GM19099 (cell line): ENCODE data around the gene SLC51B.

Experiments used
- POLR2A ChIP-seq: IDR thresholded peaks from 3 replicates; pipeline ENCODE4 v1.6.1; 2011; ENCODE audit warnings: low read depth; ENCODE audit not compliant: insufficient read length; ENCODE audit errors: extremely low read depth

SLC51B gene

DNA sequence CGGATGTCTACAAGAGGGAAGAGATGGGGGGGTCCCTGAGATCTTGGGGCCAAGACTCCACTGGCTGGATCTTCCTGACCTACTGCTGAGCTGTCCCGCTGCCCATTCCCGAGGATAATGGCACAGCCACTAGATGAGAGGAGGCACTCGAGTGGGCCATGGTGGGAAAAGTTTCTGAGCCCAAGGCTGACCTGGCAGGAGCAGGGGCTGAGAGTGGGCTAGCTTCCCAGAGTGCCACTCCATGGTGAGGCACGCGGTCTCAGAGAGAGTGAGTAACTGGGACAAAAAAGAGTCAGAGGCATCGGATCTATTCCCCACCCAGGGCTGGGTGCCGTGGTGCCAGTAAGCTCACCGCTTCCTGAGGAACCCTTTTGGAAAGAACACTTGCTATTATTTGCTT lies 10.9 kb downstream of the SLC51B start:
- TF ChIP-seq POLR2A: no peak

DNA sequence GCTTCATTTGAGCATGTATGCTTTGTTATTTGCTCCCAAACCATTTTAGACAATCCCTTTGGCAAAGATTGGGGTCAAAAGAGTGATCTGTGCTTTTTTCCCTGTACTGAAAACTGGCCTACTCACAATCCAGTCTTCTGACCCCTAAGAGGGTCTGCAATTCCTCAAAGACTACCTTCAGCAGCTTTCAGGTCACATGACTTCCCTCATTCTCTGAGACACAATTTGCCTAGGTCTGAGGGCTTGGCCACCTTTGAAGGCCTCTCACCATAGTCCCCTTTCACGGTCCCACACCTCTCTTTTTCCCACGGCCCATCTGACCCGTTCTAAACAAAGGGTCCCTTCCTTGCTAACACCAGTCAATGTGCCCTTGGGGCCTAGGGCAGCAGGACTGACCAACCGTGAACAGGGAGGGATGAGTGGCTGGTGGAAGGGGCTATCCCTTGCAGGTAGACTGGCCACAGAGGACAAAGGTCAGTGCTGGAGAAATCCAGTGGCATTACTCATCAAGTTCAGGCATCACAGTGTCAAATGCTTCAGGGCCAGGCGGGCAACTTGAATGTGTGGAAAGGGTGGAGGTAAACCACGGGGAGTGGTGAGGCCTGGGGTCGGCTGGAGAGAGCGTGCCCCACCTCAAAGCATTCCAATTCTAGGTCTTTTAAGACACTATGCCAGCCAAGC lies 11.8 kb downstream of the SLC51B start:
- no peak for TF ChIP-seq POLR2A

DNA sequence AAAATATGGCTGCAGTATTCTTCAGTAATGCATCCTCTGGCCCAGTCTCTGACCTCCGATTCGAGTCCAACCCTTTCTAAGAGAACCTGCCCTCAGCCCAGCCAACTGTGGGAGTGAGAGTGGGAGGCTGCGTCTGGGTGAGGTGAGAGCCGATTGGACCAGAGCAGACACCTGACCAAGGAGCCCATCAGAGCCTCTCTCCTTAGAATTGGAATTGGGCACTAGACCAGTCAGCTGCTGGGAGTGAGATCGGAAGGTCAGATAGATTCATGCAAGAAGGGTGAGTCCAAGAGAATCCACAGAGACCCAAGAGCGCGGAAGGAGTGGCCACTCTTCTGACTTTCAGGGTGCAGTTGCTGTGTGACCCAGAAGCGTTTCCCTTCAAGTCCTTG lies 12.4 kb downstream of the SLC51B start:
- no peak for TF ChIP-seq POLR2A

DNA sequence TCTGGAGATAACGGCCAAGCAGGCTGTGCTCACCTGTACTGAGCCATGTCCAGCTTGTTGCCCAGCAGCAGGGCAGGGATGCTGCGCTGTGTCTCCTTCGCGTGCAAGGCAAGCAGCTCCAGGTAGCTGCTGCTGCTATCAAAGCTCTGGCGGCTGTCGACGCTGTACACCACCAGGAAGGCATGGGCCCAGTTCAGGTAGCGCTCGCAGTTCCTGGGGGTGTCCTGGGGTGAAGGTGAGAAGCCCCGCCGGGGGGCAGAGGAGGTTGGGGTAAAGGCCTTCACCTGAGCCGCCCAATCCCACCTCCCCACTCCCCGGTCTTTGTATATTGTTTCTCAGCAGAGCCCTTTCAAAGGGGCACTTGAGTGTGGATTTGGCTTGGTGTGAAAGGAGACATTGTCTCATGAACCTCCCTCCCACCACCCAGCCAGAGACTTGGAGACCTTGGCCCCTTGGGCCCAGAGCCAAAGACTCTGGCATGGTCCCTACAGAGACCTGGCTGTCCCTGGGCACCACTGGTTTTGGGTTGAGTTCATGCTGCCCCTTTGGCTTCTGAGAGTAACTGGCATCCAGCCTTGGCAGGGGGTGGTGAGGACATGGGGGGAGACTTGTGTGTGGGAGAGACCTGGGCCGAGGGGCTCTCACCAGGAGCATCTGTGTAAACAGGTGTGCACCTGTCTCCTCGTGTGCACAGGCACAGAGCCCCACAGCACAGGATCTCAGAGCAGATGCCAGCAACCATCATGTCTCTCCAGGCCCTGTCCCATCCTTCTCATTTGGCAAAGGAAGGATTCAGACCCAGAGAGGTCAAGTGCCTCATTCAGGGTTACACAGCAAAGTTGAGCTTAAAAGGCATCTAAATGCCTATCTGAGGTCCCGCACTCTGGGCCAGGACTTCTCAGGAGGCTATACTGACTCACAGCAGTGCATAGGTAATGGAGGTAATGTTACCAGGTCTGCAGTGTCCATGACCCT lies 13.5 kb downstream of the SLC51B start:
- no peak for TF ChIP-seq POLR2A

DNA sequence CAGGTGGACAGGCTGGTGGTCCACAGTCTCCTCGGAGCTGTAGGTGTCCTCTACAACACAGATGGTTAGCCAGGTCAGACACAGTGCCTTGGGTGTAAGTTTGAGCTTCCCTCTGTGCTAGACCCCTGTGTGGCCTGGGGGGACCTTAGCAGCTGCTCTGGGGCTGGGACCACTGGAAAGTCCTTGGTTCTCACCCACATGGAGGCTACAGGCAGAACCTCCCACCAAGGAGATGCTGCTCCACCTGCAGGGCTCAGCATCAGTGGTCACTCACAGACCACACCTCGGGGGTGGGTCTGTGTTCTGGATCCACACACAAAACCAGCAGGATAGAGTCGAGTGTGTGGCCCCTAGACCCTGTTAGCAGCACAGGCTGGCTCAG lies 14.2 kb downstream of the SLC51B start:
- TF ChIP-seq POLR2A: no peak

DNA sequence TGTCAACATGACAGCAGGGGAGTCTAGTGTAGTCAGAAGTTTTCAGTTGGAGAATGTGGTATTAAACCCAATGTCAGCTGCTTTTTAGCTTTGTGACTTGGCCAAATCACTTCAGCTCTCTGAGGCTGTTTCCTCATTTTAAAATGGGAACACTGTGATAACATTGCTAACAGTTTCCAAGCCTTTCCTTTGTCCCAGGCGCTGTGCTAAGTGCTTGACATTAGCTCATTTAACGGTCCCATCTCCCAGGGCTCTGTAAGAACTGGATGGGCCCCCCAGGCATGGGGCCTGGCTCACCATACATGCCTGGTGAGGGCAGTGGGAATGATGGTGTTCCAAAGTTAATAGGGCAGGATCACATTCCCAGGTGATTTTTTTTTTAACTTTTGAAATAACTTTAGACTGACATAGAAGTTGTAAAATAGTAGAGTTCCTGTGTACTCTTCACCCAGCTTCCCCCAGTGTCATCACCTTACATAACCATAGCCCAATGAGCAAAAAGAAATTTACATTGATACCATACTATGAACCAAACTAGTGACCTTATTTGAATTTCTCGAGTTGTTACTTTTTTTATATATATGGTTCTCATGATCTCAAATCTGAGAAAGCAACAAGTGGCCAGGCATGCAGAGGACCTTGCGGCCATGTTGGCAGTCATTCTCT lies 14.9 kb downstream of the SLC51B start:
- TF ChIP-seq POLR2A: no peak

DNA sequence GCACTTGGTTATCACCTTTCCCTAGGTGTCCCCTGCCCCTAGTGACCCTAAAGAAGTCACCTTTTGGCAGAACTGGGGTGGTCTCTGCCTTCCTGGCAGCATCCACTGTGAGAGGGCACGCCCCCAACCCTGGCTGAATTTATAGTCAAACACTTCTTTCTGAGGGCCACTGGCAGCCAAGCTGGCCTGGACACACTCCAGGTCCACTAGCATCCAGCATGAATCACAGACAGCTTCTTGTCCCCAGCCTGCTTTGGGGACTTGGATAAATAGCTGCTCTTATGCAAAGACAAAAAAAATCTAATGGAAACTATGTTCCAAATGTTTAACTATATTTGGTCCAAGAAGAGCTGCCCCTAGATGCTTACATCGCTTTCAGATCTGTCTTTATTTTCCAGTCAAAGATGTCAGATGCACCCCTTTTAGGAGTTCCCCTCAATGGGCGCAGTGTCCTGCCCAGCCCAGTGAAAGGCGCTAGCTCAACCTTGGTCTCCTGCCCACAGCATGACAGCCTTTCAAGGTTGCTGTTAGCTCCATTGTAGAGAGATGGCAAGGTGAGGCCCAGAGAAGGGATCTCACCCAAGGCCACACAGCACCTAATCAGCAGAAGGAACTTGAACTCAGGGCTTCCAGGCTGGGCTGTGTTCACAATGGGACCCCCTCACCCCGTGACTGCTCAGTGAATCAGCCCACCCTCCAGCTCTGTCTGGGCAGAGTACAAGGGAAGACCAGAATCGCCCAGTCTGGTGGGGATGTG lies 15.6 kb downstream of the SLC51B start:
- TF ChIP-seq POLR2A: no peak

DNA sequence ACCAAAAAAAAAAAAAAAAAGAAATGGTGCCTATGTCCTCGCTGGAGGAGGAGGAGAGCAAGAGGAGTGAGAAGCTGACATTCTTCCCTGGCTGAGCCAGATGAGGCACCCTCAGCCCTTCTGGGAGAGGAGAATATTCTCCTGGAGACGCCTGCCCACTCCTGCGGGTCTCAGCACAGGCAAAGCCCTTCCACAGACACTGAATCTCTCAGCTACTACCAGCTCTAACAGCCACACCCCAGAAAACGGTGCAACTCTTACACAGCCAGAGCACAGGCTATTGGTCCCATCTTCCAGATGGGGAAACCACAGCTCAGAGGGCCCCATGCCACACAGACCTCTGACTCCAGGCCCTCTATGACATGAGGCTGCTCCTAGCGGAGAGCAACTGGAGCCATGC lies 16.9 kb downstream of the SLC51B start:
- TF ChIP-seq POLR2A: no peak

DNA sequence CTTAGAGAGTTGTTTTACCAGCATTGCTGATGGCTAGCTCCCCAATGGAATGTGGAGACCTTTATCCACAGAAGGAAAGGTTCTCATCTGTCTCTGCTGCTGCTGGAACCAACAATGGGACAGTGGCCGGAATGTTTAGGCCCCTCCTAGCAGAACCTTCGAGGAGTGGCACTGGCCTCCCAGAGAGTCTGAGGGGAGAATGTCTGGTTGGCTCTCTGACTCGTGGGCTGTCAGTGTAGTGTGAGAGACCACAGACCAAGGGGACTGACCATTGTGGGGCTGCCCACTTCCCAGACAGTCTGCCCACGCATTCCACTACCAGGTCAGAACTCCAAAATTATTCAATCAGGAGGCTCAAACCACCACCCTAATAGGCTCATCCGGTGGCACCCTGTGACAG lies 17.5 kb downstream of the SLC51B start:
- TF ChIP-seq POLR2A: no peak

DNA sequence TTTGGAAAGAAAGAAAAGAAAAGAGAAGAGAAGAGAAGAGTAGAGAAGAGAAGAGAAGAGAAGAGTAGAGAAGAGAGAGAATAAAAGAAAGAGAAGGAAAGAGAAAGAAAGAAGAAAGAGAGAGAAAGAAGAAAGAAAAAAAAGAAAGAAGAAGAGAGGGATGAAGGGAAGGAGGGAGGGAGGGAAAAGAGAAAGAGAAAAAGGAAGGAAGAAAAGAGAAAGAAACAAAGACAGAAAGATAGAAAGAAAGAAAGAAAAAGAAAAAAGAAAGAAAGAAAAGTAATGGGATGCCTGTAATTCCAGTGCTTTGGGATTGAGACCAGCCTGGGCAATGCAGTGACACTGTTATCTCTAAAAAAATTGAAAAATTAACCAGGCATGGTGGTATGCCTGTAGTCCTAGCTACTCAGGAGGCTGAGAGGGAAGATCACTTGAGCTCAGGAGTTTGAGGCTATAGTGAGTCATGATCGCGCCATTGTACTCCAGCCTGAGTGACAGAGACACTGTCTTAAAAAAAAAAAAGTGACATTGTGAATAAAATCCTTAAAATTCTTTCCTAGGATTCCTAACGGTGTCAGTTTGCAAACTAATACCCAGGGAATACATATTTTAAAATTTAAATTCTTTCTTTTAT lies 20.9 kb downstream of the SLC51B start:
- TF ChIP-seq POLR2A: no peak

DNA sequence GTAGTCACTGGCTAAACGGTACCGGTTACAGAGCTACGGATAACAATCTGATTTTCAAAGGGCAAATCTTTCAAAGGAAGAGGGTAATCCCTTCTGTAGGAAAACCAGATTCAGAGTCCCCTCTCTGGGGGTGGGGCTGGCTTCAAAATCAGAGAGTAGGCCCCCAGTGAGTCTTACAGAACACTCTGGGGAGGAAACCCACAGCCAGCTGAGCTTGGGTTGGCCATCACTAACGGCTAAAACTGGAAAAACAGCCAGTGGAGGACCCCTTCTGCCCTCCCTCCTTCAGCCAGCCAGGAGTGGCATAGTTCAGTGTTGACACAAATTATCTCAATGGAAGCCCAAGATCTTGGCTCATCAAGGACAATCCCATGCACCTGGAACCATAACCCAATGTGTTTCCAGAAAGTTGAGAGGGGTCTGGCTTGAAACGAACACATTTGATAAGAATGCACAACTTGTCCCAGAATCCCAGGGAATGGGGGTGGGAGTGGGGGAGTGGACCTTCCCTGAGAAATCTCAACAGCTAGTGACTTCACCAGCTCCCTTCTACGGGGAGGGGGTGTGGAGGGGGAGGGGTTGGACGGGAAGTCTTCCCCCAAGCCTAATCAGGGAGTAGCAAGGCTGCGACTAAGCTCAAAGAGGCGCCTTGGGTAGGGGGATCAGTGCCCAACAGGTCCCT lies 21.6 kb downstream of the SLC51B start:
- TF ChIP-seq POLR2A: no peak

DNA sequence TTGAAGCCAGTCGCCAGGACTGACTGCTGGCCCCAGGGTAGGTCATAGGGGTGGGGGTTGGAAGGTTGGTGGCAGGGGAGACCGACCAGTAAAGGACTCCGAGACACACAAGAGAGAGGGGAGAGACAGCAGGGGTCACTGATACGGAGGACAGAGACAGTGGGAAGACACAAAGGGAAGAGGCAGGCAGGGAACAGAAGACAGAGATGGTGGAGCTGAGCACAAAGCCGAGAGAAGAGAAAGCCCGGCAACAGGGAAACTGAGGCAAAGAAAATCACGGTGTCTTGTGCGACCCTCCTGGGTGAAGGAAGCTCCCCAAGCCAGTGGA lies 22.1 kb downstream of the SLC51B start:
- no peak for TF ChIP-seq POLR2A

DNA sequence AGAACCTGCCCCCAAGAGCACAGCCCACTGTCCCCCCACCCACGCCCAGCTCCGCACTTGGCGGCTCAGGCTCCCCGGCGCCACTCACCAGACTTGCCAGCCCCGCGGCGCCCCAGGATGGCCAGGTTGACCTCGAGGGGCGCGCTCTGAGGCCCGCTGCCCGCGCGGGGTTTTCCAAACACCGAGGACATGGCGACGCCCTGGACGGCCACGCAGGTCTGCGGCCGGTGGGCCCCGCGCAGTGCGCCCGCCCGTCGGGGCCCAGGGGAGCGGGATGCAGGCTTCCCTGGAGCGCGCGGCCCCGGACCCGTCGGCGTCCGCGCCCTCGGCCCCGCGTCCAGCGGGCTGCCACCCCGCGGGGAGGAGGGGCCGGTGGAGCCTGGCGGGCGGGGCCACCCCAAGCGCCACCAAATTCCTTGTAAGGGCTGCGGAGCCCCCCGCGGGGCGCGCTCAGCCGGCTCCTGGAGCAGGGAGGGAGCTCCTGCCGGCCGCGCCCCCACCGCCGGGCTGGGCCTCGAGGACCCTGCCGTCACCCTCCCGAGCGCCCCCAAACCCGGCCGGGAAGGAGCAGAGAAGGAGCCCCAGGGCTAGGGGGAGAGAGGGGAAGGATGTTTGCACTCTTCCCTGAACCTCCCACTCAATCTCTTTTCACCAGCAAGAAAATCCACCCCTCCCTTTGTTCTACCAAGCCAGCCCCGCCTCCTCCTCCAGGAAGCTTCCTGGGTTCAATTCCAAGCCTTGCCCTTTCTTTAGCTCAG lies 22.6 kb downstream of the SLC51B start, which contains the start of gene RASL12:
Gene RASL12 (minus strand): TSS at position 347 of the 758 bp plus-strand sequence. CDS start 156 bp downstream, at position 191.
- no peak for TF ChIP-seq POLR2A
